Activated naive CD8-positive, alpha-beta T cell treated with anti-CD3 and anti-CD28 coated beads for 36 hours (primary cell): Measurements from ENCODE around the gene CRTAC1. TPM values are rescaled to one million over a fixed set of nuclear protein-coding genes. Genes with fewer than 3 reads are reported as not detected.

Source experiments
- DNase-seq: peaks from one replicate; pipeline ENCODE4 v3.0.0; 2021
- H3K27ac Mint-ChIP-seq: one replicate; pipeline ENCODE4 v1.8.0; 2022; ENCODE audit warnings: mild to moderate bottlenecking, moderate library complexity, mixed read lengths
- H3K27me3 Mint-ChIP-seq: one replicate; pipeline ENCODE4 v1.8.0; 2022; ENCODE audit warnings: mild to moderate bottlenecking, mixed read lengths
- H3K36me3 Mint-ChIP-seq: one replicate; pipeline ENCODE4 v1.8.0; 2021; ENCODE audit warnings: mild to moderate bottlenecking, mixed read lengths
- H3K4me1 Mint-ChIP-seq: one replicate; pipeline ENCODE4 v1.8.0; 2021; ENCODE audit warnings: mixed read lengths
- H3K4me3 Mint-ChIP-seq: one replicate; pipeline ENCODE4 v1.8.0; 2022; ENCODE audit warnings: mild to moderate bottlenecking, moderate library complexity, mixed read lengths
- H3K9me3 Mint-ChIP-seq: one replicate; pipeline ENCODE4 v1.8.0; 2022; ENCODE audit warnings: mixed read lengths
- total RNA-seq, 2 experiments: library from RNA; stranded (reverse); gene quantifications; one replicate each; pipeline ENCODE4 v1.2.3, GENCODE V29; 2021

The CRTAC1 gene
- total RNA-seq, result not detected

DNA sequence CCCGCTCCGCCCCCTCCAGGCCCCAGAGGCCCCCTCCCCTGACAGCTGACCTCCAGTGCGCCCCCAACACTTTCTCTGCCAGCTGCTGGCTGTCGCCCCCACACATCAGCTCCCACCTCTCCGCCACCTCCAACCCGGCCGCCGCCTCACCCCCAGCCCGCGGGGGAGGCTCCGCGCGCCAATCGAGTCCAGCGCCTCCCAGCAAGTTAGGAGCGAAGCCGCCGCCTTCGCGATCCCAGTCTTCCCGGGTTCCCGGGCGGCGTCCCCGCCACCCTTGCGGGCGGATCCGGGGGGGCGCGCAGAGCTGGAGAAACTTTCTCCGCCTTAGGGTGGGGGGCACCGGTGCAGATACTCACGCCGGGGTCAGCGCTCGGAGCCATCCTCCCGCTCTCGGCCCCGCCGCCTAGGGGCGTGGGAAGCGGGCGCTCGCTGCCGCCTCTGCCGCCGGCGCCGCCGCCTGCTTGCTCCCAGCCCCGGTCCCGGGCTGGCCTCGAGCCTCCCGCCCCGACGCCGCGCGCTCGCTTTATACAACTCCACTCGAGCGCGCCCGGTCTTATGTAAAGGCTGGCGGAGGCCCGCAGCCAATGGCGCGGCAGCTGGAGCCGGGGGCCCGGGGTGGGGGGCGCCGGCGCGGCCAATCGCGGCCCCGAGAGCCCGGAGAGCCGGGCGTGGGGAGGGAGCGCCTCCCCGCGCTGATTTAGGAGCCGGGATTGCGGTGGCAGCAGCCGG is at the start of gene CRTAC1:
CRTAC1 (minus strand) TSS at position 529 of the 729 bp plus-strand sequence; CDS start at position 380, 149 bp downstream.
- Mint-ChIP-seq H3K4me3 (no peak within 1 kb of the TSS), H3K27ac (no peak within 1 kb of the TSS), H3K27me3 (peaks cover 77% of the 10 kb centered on the region), H3K4me1 (peaks cover 3% of the 10 kb centered on the region), H3K36me3 (no peaks in the 10 kb centered on the region), H3K9me3 (no peaks in the 10 kb centered on the region)
- DNase-seq, result no peak

GRCh38 chr10:98078774-98079173 is 48.4 kb upstream of the CRTAC1 start:
- H3K4me1 Mint-ChIP-seq, result no peaks in the 10 kb centered on the region
- H3K36me3 Mint-ChIP-seq, result no peaks in the 10 kb centered on the region
- peaks cover 8% of the 10 kb centered on the region for H3K27me3 Mint-ChIP-seq
- H3K27ac Mint-ChIP-seq, result no peak overlapping the region
- H3K4me3 Mint-ChIP-seq, result no peak overlapping the region
- DNase-seq, result no peak
- no peaks in the 10 kb centered on the region for H3K9me3 Mint-ChIP-seq

- DNase-seq, result no peak
- Mint-ChIP-seq H3K4me3 (no peak overlapping the region), H3K9me3 (no peaks in the 10 kb centered on the region), H3K27me3 (peaks cover 15% of the 10 kb centered on the region), H3K36me3 (no peaks in the 10 kb centered on the region), H3K27ac (no peak overlapping the region), H3K4me1 (no peaks in the 10 kb centered on the region)
Observed at GRCh38 chr10:98077223-98077622, 46.8 kb upstream of the CRTAC1 start.

DNA sequence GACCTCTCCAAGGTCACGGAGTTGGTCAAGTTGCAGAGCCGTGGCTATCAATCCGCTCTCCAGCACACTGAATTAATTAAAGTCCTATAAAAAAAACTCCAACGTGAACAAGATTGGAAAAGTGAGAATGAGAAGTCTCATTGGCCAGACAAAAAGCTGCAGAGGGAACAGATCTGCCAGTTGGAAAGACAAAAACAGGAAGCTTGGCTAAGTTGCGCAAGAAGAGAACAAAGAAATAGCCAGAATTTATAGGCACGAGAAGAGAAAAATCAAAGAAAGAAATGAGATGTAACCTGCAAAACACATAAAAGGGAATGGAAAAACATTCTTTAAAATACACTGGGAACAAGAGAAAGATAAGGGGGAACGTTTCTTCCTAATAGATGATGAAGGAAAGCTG is 45.7 kb upstream of the CRTAC1 start:
- Mint-ChIP-seq H3K4me1 (no peaks in the 10 kb centered on the region), H3K27ac (no peak overlapping the region), H3K4me3 (no peak overlapping the region), H3K9me3 (no peaks in the 10 kb centered on the region), H3K36me3 (no peaks in the 10 kb centered on the region), H3K27me3 (peaks cover 16% of the 10 kb centered on the region)
- DNase-seq, result no peak

DNA sequence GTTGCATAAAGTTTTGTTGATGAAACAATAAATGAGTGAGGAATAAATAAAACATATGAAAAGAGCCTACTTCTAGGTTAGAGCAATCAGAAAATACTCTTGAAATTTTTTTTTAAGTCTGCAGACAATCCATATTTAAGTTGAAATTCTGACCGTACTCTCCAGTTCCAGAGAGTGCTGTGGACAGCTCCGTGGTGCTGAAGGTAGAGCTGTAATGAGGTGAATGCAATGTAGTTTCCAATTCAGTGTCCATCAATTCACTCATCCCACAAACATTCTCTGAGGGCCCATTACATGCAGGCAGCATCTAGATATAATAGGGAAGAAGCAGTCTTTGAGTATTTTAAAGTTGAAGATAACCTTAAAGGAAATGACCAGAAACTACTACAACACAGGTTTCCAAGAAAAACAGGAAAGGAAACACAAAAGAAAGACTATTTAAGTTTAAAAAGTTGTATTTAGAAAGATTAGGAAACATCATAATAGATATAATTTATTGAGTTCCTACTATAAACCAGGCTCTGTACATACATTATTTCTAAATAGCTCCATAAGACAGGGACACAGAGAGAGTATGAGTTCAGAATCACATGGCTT is 44.0 kb upstream of the CRTAC1 start:
- Mint-ChIP-seq H3K4me1 (no peaks in the 10 kb centered on the region), H3K27ac (no peak overlapping the region), H3K4me3 (no peak overlapping the region), H3K36me3 (no peaks in the 10 kb centered on the region), H3K27me3 (peaks cover 22% of the 10 kb centered on the region), H3K9me3 (no peaks in the 10 kb centered on the region)
- no peak for DNase-seq

- Mint-ChIP-seq H3K4me1 (no peaks in the 10 kb centered on the region), H3K4me3 (no peak overlapping the region), H3K36me3 (no peaks in the 10 kb centered on the region), H3K27ac (no peak overlapping the region), H3K9me3 (no peaks in the 10 kb centered on the region), H3K27me3 (peaks cover 46% of the 10 kb centered on the region)
- DNase-seq, result no peak
Observed at GRCh38 chr10:98067165-98067564, 36.7 kb upstream of the CRTAC1 start.

- H3K36me3 Mint-ChIP-seq, result no peaks in the 10 kb centered on the region
- H3K4me3 Mint-ChIP-seq, result no peak overlapping the region
- H3K9me3 Mint-ChIP-seq, result no peaks in the 10 kb centered on the region
- peaks cover 55% of the 10 kb centered on the region for H3K27me3 Mint-ChIP-seq
- DNase-seq, result no peak
- H3K27ac Mint-ChIP-seq, result no peak overlapping the region
- no peaks in the 10 kb centered on the region for H3K4me1 Mint-ChIP-seq
Observed at GRCh38 chr10:98063740-98064027, 33.3 kb upstream of the CRTAC1 start.

GRCh38 chr10:98062424-98062823 is 32.0 kb upstream of the CRTAC1 start:
- H3K36me3 Mint-ChIP-seq, result no peaks in the 10 kb centered on the region

DNA sequence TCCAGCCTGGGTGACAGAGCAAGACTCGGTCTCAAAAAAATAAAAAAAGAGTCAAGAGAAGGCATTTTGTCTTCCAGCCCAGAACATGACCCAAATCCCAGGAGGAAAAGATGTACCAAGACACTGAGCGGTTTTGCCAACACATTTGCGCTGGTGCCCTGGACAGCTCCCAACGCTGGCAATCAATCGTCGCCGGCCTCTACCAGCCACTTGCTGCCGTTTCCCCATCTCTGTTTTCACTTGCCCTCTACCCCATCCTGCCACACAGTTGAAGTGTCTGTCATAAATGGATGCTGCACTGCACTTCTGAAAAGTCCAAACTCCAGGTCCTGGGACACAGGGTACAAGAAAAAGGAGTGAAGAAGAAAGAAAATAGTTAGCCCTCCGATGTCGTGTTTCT is 29.7 kb upstream of the CRTAC1 start:
- no peaks in the 10 kb centered on the region for H3K9me3 Mint-ChIP-seq
- H3K27ac Mint-ChIP-seq, result no peak overlapping the region
- no peaks in the 10 kb centered on the region for H3K4me1 Mint-ChIP-seq
- DNase-seq, result no peak
- H3K36me3 Mint-ChIP-seq, result no peaks in the 10 kb centered on the region
- no peak overlapping the region for H3K4me3 Mint-ChIP-seq
- peaks cover 57% of the 10 kb centered on the region for H3K27me3 Mint-ChIP-seq

More at GRCh38 chr10:98062424-98062823, 32.0 kb upstream of the CRTAC1 start:
- peaks cover 50% of the 10 kb centered on the region for H3K27me3 Mint-ChIP-seq
- H3K4me1 Mint-ChIP-seq, result no peaks in the 10 kb centered on the region
- no peak overlapping the region for H3K4me3 Mint-ChIP-seq
- H3K9me3 Mint-ChIP-seq, result no peaks in the 10 kb centered on the region
- H3K27ac Mint-ChIP-seq, result no peak overlapping the region
- no peak for DNase-seq

DNA sequence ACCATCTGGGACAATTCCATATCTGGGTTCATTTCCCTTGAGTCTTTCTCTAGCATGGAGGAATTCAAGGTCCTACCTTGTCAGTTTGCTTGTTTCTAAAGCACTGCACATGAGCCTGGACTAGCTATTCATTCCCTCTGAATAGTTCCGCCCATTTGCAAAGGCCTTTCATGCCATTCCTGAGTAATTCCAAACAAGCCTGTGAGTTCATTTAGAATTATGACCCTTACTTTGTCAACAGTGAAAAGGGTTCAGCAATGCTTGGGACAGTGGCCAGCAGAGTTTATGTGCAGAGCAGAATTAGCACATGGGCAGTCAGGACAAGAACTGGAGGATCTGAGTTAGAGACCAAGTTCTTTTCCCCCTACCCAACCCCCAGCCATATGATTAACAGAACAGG is 27.9 kb upstream of the CRTAC1 start:
- DNase-seq, result no peak
- Mint-ChIP-seq H3K27ac (no peak overlapping the region), H3K9me3 (no peaks in the 10 kb centered on the region), H3K36me3 (no peaks in the 10 kb centered on the region), H3K4me3 (no peak overlapping the region), H3K27me3 (peaks cover 46% of the 10 kb centered on the region), H3K4me1 (no peaks in the 10 kb centered on the region)

- Mint-ChIP-seq H3K4me3 (no peak overlapping the region), H3K27me3 (peaks cover 37% of the 10 kb centered on the region), H3K27ac (no peak overlapping the region), H3K9me3 (no peaks in the 10 kb centered on the region), H3K36me3 (no peaks in the 10 kb centered on the region), H3K4me1 (no peaks in the 10 kb centered on the region)
- DNase-seq, result no peak
Observed at GRCh38 chr10:98055841-98056516, 25.6 kb upstream of the CRTAC1 start.

- Mint-ChIP-seq H3K9me3 (no peaks in the 10 kb centered on the region), H3K4me3 (no peak overlapping the region), H3K27ac (no peak overlapping the region), H3K4me1 (peaks cover 2% of the 10 kb centered on the region), H3K27me3 (peaks cover 36% of the 10 kb centered on the region), H3K36me3 (no peaks in the 10 kb centered on the region)
- no peak for DNase-seq
Observed at GRCh38 chr10:98047009-98047741, 16.8 kb upstream of the CRTAC1 start.

GRCh38 chr10:98045785-98046389 is 15.5 kb upstream of the CRTAC1 start:
- peaks cover 35% of the 10 kb centered on the region for H3K27me3 Mint-ChIP-seq
- H3K36me3 Mint-ChIP-seq, result no peaks in the 10 kb centered on the region
- peaks cover 2% of the 10 kb centered on the region for H3K4me1 Mint-ChIP-seq
- no peak overlapping the region for H3K27ac Mint-ChIP-seq
- no peaks in the 10 kb centered on the region for H3K9me3 Mint-ChIP-seq
- H3K4me3 Mint-ChIP-seq, result no peak overlapping the region
- peak; percentile 53 for DNase-seq

DNA sequence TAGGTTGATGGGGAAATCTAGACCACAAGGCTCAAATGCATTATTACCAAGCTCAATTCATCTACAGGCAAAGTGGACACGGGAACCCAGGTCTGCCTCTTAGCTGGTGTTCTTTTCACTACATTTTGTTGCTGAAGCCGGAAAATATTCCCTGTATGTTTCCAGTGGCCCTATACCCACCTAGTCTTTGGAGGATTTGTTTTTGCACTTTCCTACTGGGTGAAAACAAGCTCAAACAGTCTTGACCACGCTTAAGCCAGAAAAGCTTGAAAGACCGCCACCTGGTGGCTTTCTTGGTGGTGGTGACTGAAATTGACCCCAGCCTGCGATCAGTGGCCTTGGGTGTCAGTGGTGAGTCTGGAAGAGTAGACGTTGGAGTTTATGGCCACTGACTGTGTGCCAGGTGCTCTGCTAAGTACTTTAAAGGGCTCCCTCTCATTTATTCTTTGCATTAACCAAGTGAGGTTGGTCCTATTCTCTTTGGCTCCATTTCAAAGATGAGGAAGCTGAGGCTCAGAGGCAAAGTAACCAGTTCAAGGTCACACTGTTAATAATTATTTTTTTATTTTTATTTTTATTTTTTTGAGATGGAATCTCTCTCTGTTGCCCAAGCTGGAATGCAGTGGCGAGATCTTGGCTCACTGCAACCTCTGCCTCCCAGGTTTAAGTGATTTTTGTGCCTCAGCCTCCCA is 11.1 kb upstream of the CRTAC1 start:
- H3K4me1 Mint-ChIP-seq, result peaks cover 2% of the 10 kb centered on the region
- no peak overlapping the region for H3K27ac Mint-ChIP-seq
- no peaks in the 10 kb centered on the region for H3K36me3 Mint-ChIP-seq
- H3K4me3 Mint-ChIP-seq, result no peak overlapping the region
- no peaks in the 10 kb centered on the region for H3K9me3 Mint-ChIP-seq
- DNase-seq, result peak; percentile 42
- H3K27me3 Mint-ChIP-seq, result peaks cover 72% of the 10 kb centered on the region
